HFFc6 (cell line): Measurements from ENCODE around the gene PTPN14. TPM values are rescaled to one million over a fixed set of nuclear protein-coding genes. Genes with fewer than 3 reads are reported as not detected.

Source experiments
- DNase-seq: peaks from one replicate; pipeline ENCODE4 v3.0.0-alpha.2; 2018
- H3K27ac Mint-ChIP-seq: 2 replicates; pipeline ENCODE4 v1.8.0; 2020; ENCODE audit warnings: mild to moderate bottlenecking, mixed read lengths
- H3K27me3 Mint-ChIP-seq: 2 replicates; pipeline ENCODE4 v1.8.0; 2021; ENCODE audit warnings: mild to moderate bottlenecking, moderate library complexity, mixed read lengths; ENCODE audit not compliant: insufficient read depth
- H3K36me3 Mint-ChIP-seq: 2 replicates; pipeline ENCODE4 v1.8.0; 2021; ENCODE audit warnings: low read depth, mixed read lengths
- H3K4me1 Mint-ChIP-seq: 2 replicates; pipeline ENCODE4 v1.8.0; 2020; ENCODE audit warnings: low read depth, mixed read lengths
- H3K4me3 Mint-ChIP-seq: 2 replicates; pipeline ENCODE4 v1.8.0; 2020; ENCODE audit warnings: mild to moderate bottlenecking, moderate library complexity, mixed read lengths
- H3K9me3 Mint-ChIP-seq: 2 replicates; pipeline ENCODE4 v1.8.0; 2020; ENCODE audit warnings: mild to moderate bottlenecking, mixed read lengths
- total RNA-seq, 6 experiments: library from RNA; stranded (reverse); fragmentation: NEBNext Ultra II Directional; extraction: Animal tissue kit (Norgen Biotek cat#: 25700); gene quantifications; 2 replicates in 1 of 6; 3 replicates in 5 of 6; pipeline ENCODE4 v1.2.3, GENCODE V29; 2021
- TF ChIP-seq, protein P1 (sequence below): fragments of 200-600 bp; sonication (generic); IDR thresholded peaks from 2 replicates; pipeline ENCODE4 v1.5.0; 2021; ENCODE audit warnings: antibody characterized with exemption, mild to moderate bottlenecking

Gene PTPN14
- total RNA-seq, 6 experiments from 2014 or later, result 93.6 to 140 (median 106) TPM

DNA sequence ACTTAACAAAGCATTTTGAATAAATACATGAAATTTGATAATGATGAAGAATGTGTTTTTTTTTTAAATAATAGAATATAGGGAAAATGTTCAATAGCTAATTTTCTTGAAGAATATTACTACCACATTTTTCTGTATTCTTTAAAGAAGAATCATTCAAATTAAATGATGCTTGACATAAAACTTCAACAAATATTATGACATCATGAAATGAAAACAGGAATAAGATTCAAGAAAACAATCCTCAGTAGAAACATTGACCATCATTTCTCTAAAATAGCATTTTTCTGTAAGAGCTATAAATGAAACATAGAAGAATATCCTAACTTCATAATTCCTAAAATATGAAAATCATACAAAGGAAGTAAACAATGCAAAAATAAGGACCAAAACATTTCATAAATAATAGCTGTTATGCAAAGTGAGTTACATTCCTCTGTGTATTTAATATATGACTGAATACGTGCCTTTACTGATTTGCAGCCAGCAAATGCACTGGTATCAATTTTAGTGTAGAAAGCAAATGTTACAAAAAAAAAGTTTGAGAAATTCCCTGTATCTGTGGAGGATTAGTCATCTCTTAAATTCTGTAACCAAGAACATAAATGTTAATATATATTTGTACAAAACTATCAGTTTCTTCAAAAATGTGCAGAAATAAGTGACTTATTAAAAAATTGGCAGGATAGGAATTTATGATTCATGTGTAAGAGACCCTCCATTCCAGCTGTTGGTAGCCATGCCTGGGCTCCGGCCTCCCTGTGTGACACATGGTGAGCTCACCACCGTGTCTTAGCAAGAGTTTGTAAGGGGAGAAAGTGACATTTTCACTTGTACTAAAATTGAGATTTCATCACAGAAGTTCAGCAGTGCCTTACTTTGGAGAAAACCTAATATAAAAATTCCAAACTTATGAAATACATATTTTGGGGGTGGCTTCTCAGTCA, 15.0 kb upstream of the PTPN14 start:
- peak overlapping the region; percentile 59 for H3K27ac Mint-ChIP-seq
- TF ChIP-seq, protein P1, sequence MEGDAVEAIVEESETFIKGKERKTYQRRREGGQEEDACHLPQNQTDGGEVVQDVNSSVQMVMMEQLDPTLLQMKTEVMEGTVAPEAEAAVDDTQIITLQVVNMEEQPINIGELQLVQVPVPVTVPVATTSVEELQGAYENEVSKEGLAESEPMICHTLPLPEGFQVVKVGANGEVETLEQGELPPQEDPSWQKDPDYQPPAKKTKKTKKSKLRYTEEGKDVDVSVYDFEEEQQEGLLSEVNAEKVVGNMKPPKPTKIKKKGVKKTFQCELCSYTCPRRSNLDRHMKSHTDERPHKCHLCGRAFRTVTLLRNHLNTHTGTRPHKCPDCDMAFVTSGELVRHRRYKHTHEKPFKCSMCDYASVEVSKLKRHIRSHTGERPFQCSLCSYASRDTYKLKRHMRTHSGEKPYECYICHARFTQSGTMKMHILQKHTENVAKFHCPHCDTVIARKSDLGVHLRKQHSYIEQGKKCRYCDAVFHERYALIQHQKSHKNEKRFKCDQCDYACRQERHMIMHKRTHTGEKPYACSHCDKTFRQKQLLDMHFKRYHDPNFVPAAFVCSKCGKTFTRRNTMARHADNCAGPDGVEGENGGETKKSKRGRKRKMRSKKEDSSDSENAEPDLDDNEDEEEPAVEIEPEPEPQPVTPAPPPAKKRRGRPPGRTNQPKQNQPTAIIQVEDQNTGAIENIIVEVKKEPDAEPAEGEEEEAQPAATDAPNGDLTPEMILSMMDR, result no peak
- H3K4me3 Mint-ChIP-seq, result no peak overlapping the region
- H3K36me3 Mint-ChIP-seq, result no peaks in the 10 kb centered on the region
- H3K27me3 Mint-ChIP-seq, result no peaks in the 10 kb centered on the region; the same call in none of the 2 replicates
- peak; percentile 78 for DNase-seq
- H3K4me1 Mint-ChIP-seq, result peaks cover 66% of the 10 kb centered on the region
- H3K9me3 Mint-ChIP-seq, result no peaks in the 10 kb centered on the region

DNA sequence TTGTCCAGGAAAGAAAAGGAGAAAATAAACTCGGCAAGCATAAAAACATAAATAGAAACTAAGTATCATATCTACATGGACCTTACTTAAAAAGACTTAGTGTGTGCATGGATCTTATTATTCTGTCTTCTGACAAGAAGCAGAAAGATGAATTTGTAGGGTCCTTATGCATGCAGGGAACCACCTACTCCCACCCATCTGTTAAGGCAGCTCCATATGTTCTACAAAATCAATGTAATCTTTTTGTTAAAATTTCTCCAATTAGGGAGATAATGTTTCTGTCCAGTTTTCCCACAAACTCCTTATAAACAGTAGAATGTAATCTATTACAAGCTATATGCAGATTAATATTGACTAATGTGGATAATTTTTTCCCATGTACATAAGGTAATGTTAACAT, 13.9 kb upstream of the PTPN14 start:
- H3K9me3 Mint-ChIP-seq, result no peaks in the 10 kb centered on the region
- TF ChIP-seq, protein P1, result no peak
- no peak for DNase-seq
- no peak overlapping the region for H3K4me3 Mint-ChIP-seq
- peaks cover 60% of the 10 kb centered on the region for H3K4me1 Mint-ChIP-seq
- H3K27ac Mint-ChIP-seq, result peak overlapping the region; percentile 17; the same call in 1 of the 2 replicates
- H3K36me3 Mint-ChIP-seq, result no peaks in the 10 kb centered on the region
- no peaks in the 10 kb centered on the region; the same call in none of the 2 replicates for H3K27me3 Mint-ChIP-seq

DNA sequence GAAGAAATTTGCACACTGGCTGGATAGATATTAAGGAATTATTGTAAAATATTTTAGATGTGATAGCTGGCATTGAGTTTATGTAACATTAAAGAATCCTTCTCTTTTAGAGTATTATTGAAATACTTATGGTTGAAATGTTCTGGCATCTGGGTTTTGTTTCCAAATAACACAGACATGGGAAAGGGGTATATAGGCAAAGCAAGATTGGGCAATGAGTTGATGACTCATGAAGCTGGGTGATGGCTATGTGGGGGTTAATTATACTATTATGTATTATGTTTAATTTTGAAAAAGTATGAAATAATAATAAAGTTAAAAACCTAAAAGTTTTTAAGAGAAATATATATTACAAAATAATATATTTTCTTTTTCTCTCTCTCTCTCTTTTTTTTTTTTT, 12.5 kb upstream of the PTPN14 start:
- Mint-ChIP-seq H3K27me3 (no peaks in the 10 kb centered on the region), H3K4me1 (peaks cover 56% of the 10 kb centered on the region), H3K27ac (no peak overlapping the region), H3K36me3 (no peaks in the 10 kb centered on the region), H3K4me3 (no peak overlapping the region), H3K9me3 (no peaks in the 10 kb centered on the region)
- DNase-seq, result no peak
- TF ChIP-seq, protein P1, result no peak

DNA sequence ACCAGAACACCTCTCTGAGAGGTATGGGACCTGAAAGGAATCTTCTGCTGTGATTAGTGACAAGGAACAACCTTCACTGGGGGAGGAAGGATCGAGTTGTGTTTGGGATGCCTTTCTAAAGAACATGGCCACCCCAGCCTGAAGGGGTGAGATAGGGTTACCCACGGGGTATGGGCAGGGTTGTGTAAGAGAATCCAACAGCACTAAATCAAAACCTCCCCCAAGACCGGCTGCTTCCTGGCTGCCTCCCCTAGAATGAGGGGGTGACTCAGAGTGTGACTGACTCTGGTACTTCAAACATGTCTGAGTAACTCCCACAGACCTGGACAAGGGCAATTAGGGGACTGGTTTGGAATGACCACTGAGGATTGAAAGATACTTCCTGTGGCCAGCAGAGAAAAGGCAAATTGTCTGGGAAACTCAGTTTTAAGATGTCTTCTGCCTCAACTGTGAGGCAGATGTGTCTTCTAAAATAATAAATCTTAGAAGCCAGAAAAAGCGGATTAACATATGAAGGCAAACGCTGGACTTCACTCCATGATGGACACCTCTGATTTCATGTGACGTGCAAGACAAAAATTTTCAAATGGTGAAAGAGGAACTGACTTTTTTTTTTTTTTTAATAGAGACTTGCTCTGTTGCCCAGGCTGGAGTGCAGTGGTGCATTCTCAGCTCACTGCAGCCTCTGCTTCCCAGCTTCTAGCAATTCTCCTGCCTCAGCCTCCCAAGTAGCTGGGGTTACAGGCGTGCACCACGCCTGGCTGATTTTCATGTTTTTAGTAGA, 6.7 kb upstream of the PTPN14 start:
- no peaks in the 10 kb centered on the region for H3K27me3 Mint-ChIP-seq
- peak overlapping the region; percentile 82 for H3K4me3 Mint-ChIP-seq
- H3K27ac Mint-ChIP-seq, result peak overlapping the region; percentile 95
- peak; percentile 90 for DNase-seq
- H3K9me3 Mint-ChIP-seq, result no peaks in the 10 kb centered on the region
- no peaks in the 10 kb centered on the region for H3K36me3 Mint-ChIP-seq
- TF ChIP-seq, protein P1, result no peak
- H3K4me1 Mint-ChIP-seq, result peaks cover 44% of the 10 kb centered on the region

DNA sequence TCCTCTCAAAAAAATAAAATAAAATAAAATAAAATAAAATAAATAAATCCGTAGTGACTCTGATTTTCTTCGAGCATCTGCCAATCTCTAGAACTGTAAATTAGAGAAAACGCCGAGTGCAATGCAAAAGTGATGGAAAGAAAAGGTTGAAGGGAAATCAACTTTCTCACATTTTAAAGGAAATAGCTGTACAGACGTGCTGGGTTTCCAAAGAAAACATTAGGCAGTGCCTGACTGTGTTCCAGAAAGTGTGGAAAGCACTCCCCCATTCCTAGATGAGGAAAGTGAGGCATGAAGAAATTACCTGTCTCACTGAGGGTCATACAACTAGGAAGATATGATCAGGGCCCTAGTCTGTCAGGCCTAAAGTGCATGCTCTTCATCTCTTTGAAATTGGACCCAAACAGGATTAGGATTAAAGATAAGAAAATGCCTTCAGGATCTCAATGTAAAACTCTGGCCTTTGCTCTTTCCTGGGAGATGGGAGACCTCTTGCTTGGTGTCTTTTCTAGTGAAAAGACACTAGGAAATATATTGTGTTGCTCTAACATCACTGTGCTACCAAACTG, 1.8 kb upstream of the PTPN14 start:
- Mint-ChIP-seq H3K4me1 (peaks cover 55% of the 10 kb centered on the region), H3K27me3 (no peaks in the 10 kb centered on the region; the same call in 1 of the 2 replicates), H3K9me3 (no peaks in the 10 kb centered on the region), H3K4me3 (peak overlapping the region; percentile 49), H3K27ac (peak overlapping the region; percentile 64), H3K36me3 (peaks cover 17% of the 10 kb centered on the region)
- DNase-seq, result no peak
- TF ChIP-seq, protein P1, result no peak
